ENCODE results near the gene ARMC10. TPM values are rescaled to one million over a fixed set of nuclear protein-coding genes. Genes with fewer than 3 reads are reported as not detected.

Gene ARMC10
- total and polyA plus RNA-seq, 12 donors: 15.6 to 57.9 (median 44.0) TPM

GRCh38 chr7:103116511-103116910 is 41.6 kb downstream of the ARMC10 start:
- 91 to 100% (median 100%) methylated on average over 1 of the region's 1 CpG for WGBS, 4 donors
- intact Hi-C loops (cut with DNase I): no loop called here
- peaks cover 0 to 14% of the 10 kb centered on the region in 2 donors for H3K4me1 ChIP-seq (replicated peaks in 1 of 2)
- H3K4me3 ChIP-seq: no peak overlapping the region
- no peak overlapping the region for H3K27ac ChIP-seq
- H3K36me3 ChIP-seq (replicated peaks in 1 of 2): no peaks in the 10 kb centered on the region
- H3K27me3 ChIP-seq: no peaks in the 10 kb centered on the region
- TF ChIP-seq POLR2A (IDR thresholded peaks at IDR 0.05) (no peak), CTCF (IDR thresholded peaks at IDR 0.05) (no peak)
- DNase-seq: no peak
- no peaks in the 10 kb centered on the region for H3K9me3 ChIP-seq (replicated peaks in 1 of 3)

DNA sequence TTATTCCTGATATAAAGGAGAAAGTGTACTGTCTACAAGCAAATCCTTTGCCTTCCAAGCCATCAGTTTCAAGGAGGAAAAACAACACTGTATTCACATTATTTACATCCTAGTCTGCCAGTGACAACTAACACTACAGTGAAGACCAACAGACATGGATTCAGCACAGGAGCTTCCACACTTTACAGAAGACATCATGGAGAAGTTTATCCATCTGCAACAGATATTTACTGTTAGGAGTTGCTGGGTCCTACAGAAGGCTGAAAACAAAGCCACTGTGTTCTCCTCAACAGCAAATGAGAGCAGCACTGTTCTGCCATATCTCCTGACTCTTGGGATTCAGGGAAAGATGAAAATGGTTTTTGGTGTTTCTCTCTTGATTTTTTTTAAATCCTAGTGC is 42.1 kb downstream of the ARMC10 start:
- Histone ChIP-seq H3K27ac (no peak overlapping the region), H3K9me3 (replicated peaks in 1 of 3) (no peaks in the 10 kb centered on the region), H3K4me1 (replicated peaks in 1 of 2) (peaks cover 0 to 14% of the 10 kb centered on the region in 2 donors), H3K27me3 (no peaks in the 10 kb centered on the region), H3K4me3 (no peak overlapping the region), H3K36me3 (replicated peaks in 1 of 2) (no peaks in the 10 kb centered on the region)
- TF ChIP-seq POLR2A (IDR thresholded peaks at IDR 0.05) (no peak), CTCF (IDR thresholded peaks at IDR 0.05) (no peak)
- intact Hi-C loops (cut with DNase I): no loop called here
- no peak for DNase-seq

- Histone ChIP-seq H3K27me3 (no peaks in the 10 kb centered on the region), H3K9me3 (replicated peaks in 1 of 3) (no peaks in the 10 kb centered on the region), H3K4me1 (replicated peaks in 1 of 2) (peaks cover 0 to 14% of the 10 kb centered on the region in 2 donors), H3K27ac (no peak overlapping the region), H3K36me3 (replicated peaks in 1 of 2) (no peaks in the 10 kb centered on the region), H3K4me3 (no peak overlapping the region)
- DNase-seq: no peak
- WGBS, 4 donors: 86 to 96% (median 93%) methylated on average over 2 of the region's 2 CpGs
- intact Hi-C loops (cut with DNase I): no loop called here
- TF ChIP-seq CTCF (IDR thresholded peaks at IDR 0.05): no peak
- no peak for TF ChIP-seq POLR2A (IDR thresholded peaks at IDR 0.05)
Observed at GRCh38 chr7:103117465-103117864, 42.5 kb downstream of the ARMC10 start.

- H3K27ac ChIP-seq: no peak overlapping the region
- intact Hi-C loops (cut with DNase I): no loop called here
- no peak for TF ChIP-seq CTCF (IDR thresholded peaks at IDR 0.05)
- no peak for TF ChIP-seq POLR2A (IDR thresholded peaks at IDR 0.05)
- no peaks in the 10 kb centered on the region for H3K9me3 ChIP-seq (replicated peaks in 1 of 3)
- DNase-seq: no peak
- no peaks in the 10 kb centered on the region for H3K27me3 ChIP-seq
- H3K36me3 ChIP-seq (replicated peaks in 1 of 2): no peaks in the 10 kb centered on the region
- WGBS, 4 donors: 95 to 97% (median 96%) methylated on average over 11 of the region's 11 CpGs
- peaks cover 0 to 14% of the 10 kb centered on the region in 2 donors for H3K4me1 ChIP-seq (replicated peaks in 1 of 2)
- H3K4me3 ChIP-seq: no peak overlapping the region
Observed at GRCh38 chr7:103119791-103120291, 44.9 kb downstream of the ARMC10 start.

All from adrenal gland (tissue), 12 donors.